ENCODE data around the gene KCNG2.

The KCNG2 gene

GRCh38 chr18:79804130-79804787 lies 6.5 kb downstream of the KCNG2 start:
- H3K4me3 ChIP-seq (ENCODE audit: low read depth, low read length): no peak overlapping the region
- no peak overlapping the region for H3K27ac ChIP-seq (ENCODE audit: extremely low read depth, low read depth, low read length)
- POLR2A ChIA-PET: no interaction called here
- CTCF ChIA-PET: interaction anchor here (0.5 kb wide), 1 partner anchor 1145 kb away, joined by 5 read pairs; no protein-coding TSS in a partner anchor
- H3K4me1 ChIP-seq (ENCODE audit: control insufficient read depth, insufficient read depth, low read length): no peaks in the 10 kb centered on the region
- H3K9me3 ChIP-seq (ENCODE audit: control insufficient read depth, insufficient read depth, low read depth, low read length): no peaks in the 10 kb centered on the region
- H3K36me3 ChIP-seq (ENCODE audit: control insufficient read depth in 2 of 2, insufficient read depth in 1 of 2, low read length in 2 of 2): no peaks in the 10 kb centered on the region
- TF ChIP-seq ZNF335 (tag by site-specific recombination; conservative IDR thresholded peaks at IDR 0.05) (no peak), PRDM1 (tag by site-specific recombination; IDR thresholded peaks at IDR 0.05) (no peak), OSR2 (tag by site-specific recombination; IDR thresholded peaks at IDR 0.05) (no peak), ZNF433 (tag by site-specific recombination; IDR thresholded peaks at IDR 0.05; ENCODE audit: low read depth) (no peak), IKZF3 (tag by site-specific recombination; IDR thresholded peaks at IDR 0.05) (no peak), TRIM28 (IDR thresholded peaks at IDR 0.05; ENCODE audit: borderline replicate concordance, low read length) (no peak), ZNF600 (tag by site-specific recombination; IDR thresholded peaks at IDR 0.05) (no peak), ZBTB8A (tag by site-specific recombination; IDR thresholded peaks at IDR 0.05) (no peak), ZNF558 (tag by site-specific recombination; IDR thresholded peaks at IDR 0.05) (no peak), OVOL3 (tag by site-specific recombination; IDR thresholded peaks at IDR 0.05) (no peak), ZNF707 (tag by site-specific recombination; IDR thresholded peaks at IDR 0.05) (no peak)

- CTCF ChIA-PET: interaction anchor here (0.6 to 0.7 kb wide), 3 partner anchors 9 to 260 kb away, joined by 3 to 4 read pairs (median 3); no protein-coding TSS in a partner anchor
- Histone ChIP-seq H3K4me1 (ENCODE audit: control insufficient read depth, insufficient read depth, low read length) (no peaks in the 10 kb centered on the region), H3K36me3 (ENCODE audit: control insufficient read depth in 2 of 2, insufficient read depth in 1 of 2, low read length in 2 of 2) (no peaks in the 10 kb centered on the region), H3K9me3 (ENCODE audit: control insufficient read depth, insufficient read depth, low read depth, low read length) (no peaks in the 10 kb centered on the region), H3K27ac (ENCODE audit: extremely low read depth, low read depth, low read length) (no peak overlapping the region), H3K4me3 (ENCODE audit: low read depth, low read length) (no peak overlapping the region)
- POLR2A ChIA-PET: no interaction called here
- TF ChIP-seq ZNF169 (tag by site-specific recombination; IDR thresholded peaks at IDR 0.05): no peak
- no peak for TF ChIP-seq ZNF266 (tag by site-specific recombination; IDR thresholded peaks at IDR 0.05; ENCODE audit: low read depth)
- TF ChIP-seq YY1 (tag by site-specific recombination; IDR thresholded peaks at IDR 0.05): no peak
- TF ChIP-seq INSM2 (tag by site-specific recombination; IDR thresholded peaks at IDR 0.05): no peak
- no peak for TF ChIP-seq ZNF18 (tag by site-specific recombination; IDR thresholded peaks at IDR 0.05)
- no peak for TF ChIP-seq MZF1 (tag by site-specific recombination; IDR thresholded peaks at IDR 0.05; ENCODE audit: borderline replicate concordance)
- no peak for TF ChIP-seq ZNF580 (tag by site-specific recombination; IDR thresholded peaks at IDR 0.05)
Observed at GRCh38 chr18:79805211-79805887, 7.6 kb downstream of the KCNG2 start.

GRCh38 chr18:79805926-79806487 lies 8.3 kb downstream of the KCNG2 start:
- ChIA-PET CTCF (interaction anchor here (0.7 kb wide), 2 partner anchors 162 to 260 kb away, joined by 3 read pairs; no protein-coding TSS in a partner anchor), POLR2A (no interaction called here)
- Histone ChIP-seq H3K4me3 (ENCODE audit: low read depth, low read length) (no peak overlapping the region), H3K4me1 (ENCODE audit: control insufficient read depth, insufficient read depth, low read length) (no peaks in the 10 kb centered on the region), H3K36me3 (ENCODE audit: control insufficient read depth in 2 of 2, insufficient read depth in 1 of 2, low read length in 2 of 2) (no peaks in the 10 kb centered on the region), H3K27ac (ENCODE audit: extremely low read depth, low read depth, low read length) (no peak overlapping the region), H3K9me3 (ENCODE audit: control insufficient read depth, insufficient read depth, low read depth, low read length) (no peaks in the 10 kb centered on the region)
- TF ChIP-seq ZXDB (tag by site-specific recombination; IDR thresholded peaks at IDR 0.05) (no peak), SALL2 (tag by site-specific recombination; IDR thresholded peaks at IDR 0.05; ENCODE audit: borderline replicate concordance) (no peak), ZBTB49 (tag by site-specific recombination; IDR thresholded peaks at IDR 0.05; ENCODE audit: low read depth) (no peak), ZNF473 (tag by site-specific recombination; IDR thresholded peaks at IDR 0.05) (no peak), ZNF76 (tag by site-specific recombination; IDR thresholded peaks at IDR 0.05; ENCODE audit: borderline replicate concordance, low read depth) (no peak), ZNF248 (tag by site-specific recombination; IDR thresholded peaks at IDR 0.05) (no peak), YY2 (tag by site-specific recombination; IDR thresholded peaks at IDR 0.05) (no peak), ZNF48 (tag by site-specific recombination; IDR thresholded peaks at IDR 0.05) (no peak), ZFP41 (tag by site-specific recombination; IDR thresholded peaks at IDR 0.05; ENCODE audit: borderline replicate concordance) (no peak)
